Esophagus squamous epithelium (tissue), 4 donors: ENCODE data around the gene PKD2L1.

Experiments
- POLR2A ChIP-seq, 4 donors: fragments of 450-650 bp; IDR thresholded peaks; one replicate each; pipeline ENCODE4 v1.6.1; 2017; ENCODE audit warnings: antibody characterized with exemption in 4 of 4, mild to moderate bottlenecking in 4 of 4, moderate library complexity in 3 of 4
- TF ChIP-seq, protein P1 (sequence below), 6 experiments: fragments of 450-650 bp in 4 of 6; fragments of 200-600 bp in 2 of 6; sonication (generic) in 2 of 6; IDR thresholded peaks; one replicate each; pipeline ENCODE4 v1.5.1; 2016 to 2019; ENCODE audit warnings: antibody characterized with exemption in 6 of 6, mild to moderate bottlenecking in 4 of 6, moderate library complexity in 4 of 6

- TF ChIP-seq, protein P1, sequence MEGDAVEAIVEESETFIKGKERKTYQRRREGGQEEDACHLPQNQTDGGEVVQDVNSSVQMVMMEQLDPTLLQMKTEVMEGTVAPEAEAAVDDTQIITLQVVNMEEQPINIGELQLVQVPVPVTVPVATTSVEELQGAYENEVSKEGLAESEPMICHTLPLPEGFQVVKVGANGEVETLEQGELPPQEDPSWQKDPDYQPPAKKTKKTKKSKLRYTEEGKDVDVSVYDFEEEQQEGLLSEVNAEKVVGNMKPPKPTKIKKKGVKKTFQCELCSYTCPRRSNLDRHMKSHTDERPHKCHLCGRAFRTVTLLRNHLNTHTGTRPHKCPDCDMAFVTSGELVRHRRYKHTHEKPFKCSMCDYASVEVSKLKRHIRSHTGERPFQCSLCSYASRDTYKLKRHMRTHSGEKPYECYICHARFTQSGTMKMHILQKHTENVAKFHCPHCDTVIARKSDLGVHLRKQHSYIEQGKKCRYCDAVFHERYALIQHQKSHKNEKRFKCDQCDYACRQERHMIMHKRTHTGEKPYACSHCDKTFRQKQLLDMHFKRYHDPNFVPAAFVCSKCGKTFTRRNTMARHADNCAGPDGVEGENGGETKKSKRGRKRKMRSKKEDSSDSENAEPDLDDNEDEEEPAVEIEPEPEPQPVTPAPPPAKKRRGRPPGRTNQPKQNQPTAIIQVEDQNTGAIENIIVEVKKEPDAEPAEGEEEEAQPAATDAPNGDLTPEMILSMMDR (IDR thresholded peaks at IDR 0.05) = no peak
- no peak for TF ChIP-seq POLR2A (IDR thresholded peaks at IDR 0.05)
Observed at GRCh38 chr10:100372415-100373297, 42.6 kb upstream of the PKD2L1 start.
